Cardiac fibroblast (primary cell): Measurements from ENCODE around the gene CSMD2.

Experiments used
- DNase-seq, 2 donors: peaks; one replicate each; pipeline versions ENCODE4 v3.0.0 to v3.0.0-alpha.2; 2010; ENCODE audit warnings: low read depth in 2 of 2
- H3K4me3 ChIP-seq, 2 donors: replicated peaks in 1 of 2; 1 replicate in 1 of 2; 2 replicates in 1 of 2; pipeline ENCODE4 v1.5.1; 2011; ENCODE audit warnings: low read depth in 2 of 2, low read length in 2 of 2, mild to moderate bottlenecking in 2 of 2, moderate library complexity in 1 of 2
- TF ChIP-seq, protein P1 (sequence below): IDR thresholded peaks from one replicate; pipeline ENCODE4 v1.5.1; 2011; ENCODE audit warnings: low read depth, mild to moderate bottlenecking, low read length, inconsistent platforms

The CSMD2 gene

DNA sequence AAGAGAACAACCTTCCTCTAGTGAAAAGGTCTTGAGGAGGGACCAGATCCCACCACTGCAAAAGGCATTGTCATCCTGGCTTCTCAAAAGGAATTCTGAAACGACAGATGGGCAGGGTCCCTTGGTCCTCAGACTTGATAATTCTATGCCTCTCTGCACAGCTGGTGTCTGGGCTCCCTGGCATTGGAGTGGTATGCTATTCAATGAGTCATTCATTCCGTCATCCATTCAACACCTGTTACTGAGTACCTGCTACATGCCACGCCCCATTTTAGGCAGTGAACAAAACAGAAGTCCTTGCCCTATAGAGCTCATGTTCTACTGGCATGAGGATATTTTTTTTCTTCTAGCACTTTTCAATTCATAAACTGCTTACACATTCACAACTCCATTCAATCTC, 347.0 kb downstream of the CSMD2 start:
- TF ChIP-seq, protein P1, sequence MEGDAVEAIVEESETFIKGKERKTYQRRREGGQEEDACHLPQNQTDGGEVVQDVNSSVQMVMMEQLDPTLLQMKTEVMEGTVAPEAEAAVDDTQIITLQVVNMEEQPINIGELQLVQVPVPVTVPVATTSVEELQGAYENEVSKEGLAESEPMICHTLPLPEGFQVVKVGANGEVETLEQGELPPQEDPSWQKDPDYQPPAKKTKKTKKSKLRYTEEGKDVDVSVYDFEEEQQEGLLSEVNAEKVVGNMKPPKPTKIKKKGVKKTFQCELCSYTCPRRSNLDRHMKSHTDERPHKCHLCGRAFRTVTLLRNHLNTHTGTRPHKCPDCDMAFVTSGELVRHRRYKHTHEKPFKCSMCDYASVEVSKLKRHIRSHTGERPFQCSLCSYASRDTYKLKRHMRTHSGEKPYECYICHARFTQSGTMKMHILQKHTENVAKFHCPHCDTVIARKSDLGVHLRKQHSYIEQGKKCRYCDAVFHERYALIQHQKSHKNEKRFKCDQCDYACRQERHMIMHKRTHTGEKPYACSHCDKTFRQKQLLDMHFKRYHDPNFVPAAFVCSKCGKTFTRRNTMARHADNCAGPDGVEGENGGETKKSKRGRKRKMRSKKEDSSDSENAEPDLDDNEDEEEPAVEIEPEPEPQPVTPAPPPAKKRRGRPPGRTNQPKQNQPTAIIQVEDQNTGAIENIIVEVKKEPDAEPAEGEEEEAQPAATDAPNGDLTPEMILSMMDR = no peak
- no peak overlapping the region for H3K4me3 ChIP-seq
- no peak for DNase-seq

- TF ChIP-seq, protein P1 = no peak
- peak; percentile 1 to 2 for DNase-seq
- H3K4me3 ChIP-seq = no peak overlapping the region
These were observed 350.0 kb downstream of the CSMD2 start for GRCh38 chr1:33815061-33815460.

GRCh38 chr1:33814166-33814565, 350.9 kb downstream of the CSMD2 start:
- H3K4me3 ChIP-seq = no peak overlapping the region
- no peak for DNase-seq
- TF ChIP-seq, protein P1 = no peak

- no peak for DNase-seq
- TF ChIP-seq, protein P1 = no peak
These were observed 354.5 kb downstream of the CSMD2 start for GRCh38 chr1:33810571-33810970.

DNA sequence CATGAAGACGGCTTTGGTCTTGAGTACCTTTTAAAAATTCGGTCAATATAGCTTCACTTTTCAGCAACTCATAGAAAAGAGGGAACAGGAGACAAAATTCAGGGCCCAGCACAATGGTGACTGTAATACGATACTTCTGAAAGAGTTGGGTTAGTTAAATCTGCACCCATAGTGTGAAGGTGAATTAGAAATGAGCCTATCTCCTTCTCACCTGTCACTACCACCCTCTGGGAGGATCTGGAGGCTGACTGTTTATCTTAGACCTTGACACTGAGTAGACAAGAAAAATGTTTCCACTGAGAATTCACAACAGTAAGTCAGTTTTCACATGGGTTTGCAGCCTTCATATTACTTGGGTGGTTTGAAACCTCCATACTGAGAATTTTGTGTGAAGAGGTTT, 359.0 kb downstream of the CSMD2 start:
- TF ChIP-seq, protein P1 = no peak
- H3K4me3 ChIP-seq = no peak overlapping the region
- no peak for DNase-seq

More at GRCh38 chr1:33810571-33810970, 354.5 kb downstream of the CSMD2 start:
- no peak overlapping the region for H3K4me3 ChIP-seq

- H3K4me3 ChIP-seq = no peak overlapping the region
- TF ChIP-seq, protein P1 = no peak
- DNase-seq = no peak
These were observed 362.8 kb downstream of the CSMD2 start for GRCh38 chr1:33802268-33802667.

- no peak overlapping the region for H3K4me3 ChIP-seq
- TF ChIP-seq, protein P1 = no peak
- DNase-seq = no peak
These were observed 367.2 kb downstream of the CSMD2 start for GRCh38 chr1:33797849-33798248.
